SK-N-SH (cell line): Measurements from ENCODE around the gene INSRR. TPM values are rescaled to one million over a fixed set of nuclear protein-coding genes. Genes with fewer than 3 reads are reported as not detected.

Source experiments
- CTCF ChIA-PET: fragments of 300-600, 350-600 bp; formaldehyde crosslinking; extraction: SDS; loops from one replicate; lab custom pipeline; 2021; lab: Yijun Ruan, JAX
- POLR2A ChIA-PET: fragments of 350-600 bp; sonication (Branson Sonifier 250); formaldehyde crosslinking; extraction: SDS; loops from one replicate; lab custom pipeline; 2020; ENCODE audit warnings: antibody characterized with exemption, inconsistent platforms; lab: Yijun Ruan, JAX
- DNase-seq: peaks from one replicate; pipeline ENCODE4 v3.0.0; 2012
- H2AFZ ChIP-seq: fragments of 200-600 bp; sonication (generic); 2 replicates; pipeline ENCODE4 v1.8.1; 2016; ENCODE audit warnings: antibody characterized with exemption, mild to moderate bottlenecking, low read depth
- H3F3A ChIP-seq: fragments of 200-600 bp; sonication (generic); replicated peaks from 2 replicates; pipeline ENCODE3; 2016; ENCODE audit warnings: antibody characterized with exemption, mild to moderate bottlenecking; ENCODE audit not compliant: insufficient read depth
- H3K27ac ChIP-seq, 2 experiments: fragments of 200-500 bp in 1 of 2; fragments of 200-600 bp in 1 of 2; sonication (Bioruptor generic) in 1 of 2; sonication (generic), shearing (Covaris generic) in 1 of 2; 2 replicates each; pipeline versions ENCODE4 v1.5.1 to v1.6.1; 2014 to 2016; ENCODE audit warnings: low read depth in 2 of 2, inconsistent platforms in 1 of 2, low read length in 1 of 2, mild to moderate bottlenecking in 1 of 2, mixed read lengths in 1 of 2
- H3K27me3 ChIP-seq: fragments of 200-600 bp; sonication (generic), shearing (Covaris generic); 2 replicates; pipeline ENCODE4 v1.6.1; 2016; ENCODE audit warnings: mixed run types; ENCODE audit not compliant: insufficient read depth
- H3K36me3 ChIP-seq, 2 experiments: fragments of 200-500 bp in 1 of 2; fragments of 200-600 bp in 1 of 2; sonication (Bioruptor generic) in 1 of 2; sonication (generic) in 1 of 2; replicated peaks in 1 of 2; 2 replicates each; pipeline versions ENCODE3 to v1.5.1; 2014 to 2016; ENCODE audit warnings: low read length in 1 of 2, mild to moderate bottlenecking in 1 of 2; ENCODE audit not compliant: insufficient read depth in 2 of 2, control insufficient read depth in 1 of 2
- H3K4me1 ChIP-seq, 2 experiments: fragments of 200-500 bp in 1 of 2; fragments of 200-600 bp in 1 of 2; sonication (Bioruptor generic) in 1 of 2; sonication (generic), shearing (Covaris generic) in 1 of 2; 2 replicates each; pipeline versions ENCODE4 v1.5.1 to v1.6.1; 2014 to 2016; ENCODE audit warnings: low read depth in 1 of 2, low read length in 1 of 2, mixed run types in 1 of 2; ENCODE audit not compliant: insufficient read depth in 2 of 2, control insufficient read depth in 1 of 2
- H3K4me2 ChIP-seq: fragments of 200-600 bp; sonication (generic), shearing (Covaris generic); 2 replicates; pipeline ENCODE4 v1.6.1; 2017; ENCODE audit warnings: mixed run types
- H3K4me3 ChIP-seq, 2 experiments: fragments of 200-500 bp in 1 of 2; fragments of 200-600 bp in 1 of 2; sonication (Bioruptor generic) in 1 of 2; sonication (generic), shearing (Covaris generic) in 1 of 2; 2 replicates each; pipeline versions ENCODE4 v1.5.1 to v1.8.1; 2014 to 2016; ENCODE audit warnings: low read depth in 2 of 2, inconsistent platforms in 1 of 2, low read length in 1 of 2, mild to moderate bottlenecking in 1 of 2, mixed read lengths in 1 of 2, moderate library complexity in 1 of 2
- H3K79me2 ChIP-seq: fragments of 200-600 bp; sonication (generic); 2 replicates; pipeline ENCODE4 v1.8.1; 2017; ENCODE audit warnings: mild to moderate bottlenecking; ENCODE audit not compliant: insufficient read depth
- H3K9ac ChIP-seq: fragments of 200-600 bp; sonication (generic); 2 replicates; pipeline ENCODE4 v1.6.1; 2017; ENCODE audit warnings: mixed run types
- H3K9me2 ChIP-seq: fragments of 200-600 bp; sonication (generic); 2 replicates; pipeline ENCODE4 v1.6.1; 2017; ENCODE audit warnings: mixed run types
- H3K9me3 ChIP-seq: fragments of 200-600 bp; sonication (generic); 2 replicates; pipeline ENCODE4 v1.6.1; 2017; ENCODE audit warnings: mixed run types, mild to moderate bottlenecking, moderate library complexity
- H4K20me1 ChIP-seq: fragments of 200-600 bp; sonication (generic); 2 replicates; pipeline ENCODE4 v1.6.1; 2017; ENCODE audit warnings: mild to moderate bottlenecking, mixed run types; ENCODE audit not compliant: insufficient read depth
- CHD2 ChIP-seq: fragments of 150-350 bp; IDR thresholded peaks from 2 replicates; pipeline ENCODE4 v1.6.1; 2018; ENCODE audit warnings: low read length; ENCODE audit not compliant: partially characterized antibody
- FOSL2 ChIP-seq: IDR thresholded peaks from 2 replicates; pipeline ENCODE4 v1.4.0; 2012; ENCODE audit warnings: low read depth, mild to moderate bottlenecking, moderate library complexity, borderline replicate concordance
- MEF2A ChIP-seq: IDR thresholded peaks from 2 replicates; pipeline ENCODE4 v1.4.0; 2012; ENCODE audit warnings: low read depth, borderline replicate concordance
- NRF1 ChIP-seq: IDR thresholded peaks from 2 replicates; pipeline ENCODE4 v1.6.1; 2012; ENCODE audit warnings: low read depth, mild to moderate bottlenecking, low read length
- POLR2AphosphoS5 ChIP-seq: IDR thresholded peaks from 2 replicates; pipeline ENCODE4 v1.6.1; 2012; ENCODE audit warnings: low read depth, low read length
- RAD21 ChIP-seq: IDR thresholded peaks from 2 replicates; pipeline ENCODE4 v1.6.1; 2012; ENCODE audit warnings: mild to moderate bottlenecking, low read length
- RCOR1 ChIP-seq: fragments of 150-350 bp; IDR thresholded peaks from 2 replicates; pipeline ENCODE4 v1.6.1; 2017; ENCODE audit warnings: antibody characterized with exemption, low read length
- SIN3A ChIP-seq: IDR thresholded peaks from 2 replicates; pipeline ENCODE4 v1.6.1; 2012; ENCODE audit warnings: low read depth, mild to moderate bottlenecking, low read length, moderate library complexity, borderline replicate concordance
- SMC3 ChIP-seq: IDR thresholded peaks from 2 replicates; pipeline ENCODE4 v1.6.1; 2012; ENCODE audit warnings: low read depth, low read length, improper control_type of control experiment
- TAF1 ChIP-seq: IDR thresholded peaks from 2 replicates; pipeline ENCODE4 v1.6.1; 2012; ENCODE audit warnings: low read depth, mild to moderate bottlenecking, low read length, moderate library complexity, borderline replicate concordance
- TCF12 ChIP-seq: IDR thresholded peaks from 2 replicates; pipeline ENCODE4 v1.4.0; 2012
- TEAD4 ChIP-seq: IDR thresholded peaks from 2 replicates; pipeline ENCODE4 v1.4.0; 2012; ENCODE audit warnings: mild to moderate bottlenecking, borderline replicate concordance; ENCODE audit not compliant: insufficient read depth
- YY1 ChIP-seq: IDR thresholded peaks from 2 replicates; pipeline ENCODE4 v1.4.0; 2012; ENCODE audit warnings: low read depth, mild to moderate bottlenecking
- WGBS: methylation state at CpG from one replicate; pipeline ENCODE4 v1.1.6; 2017; ENCODE audit warnings: low lambda C conversion rate; 5-methylcytosine and 5-hydroxymethylcytosine counted together
- polyA plus RNA-seq, 3 experiments: library from polyadenylated mRNA; depleted of rRNA; stranded (reverse); fragments of >200 nt; gene quantifications; 2 replicates each; pipeline ENCODE4 v1.2.3, GENCODE V29; 2012
- TF ChIP-seq, protein P1 (sequence below): fragments of 150-350 bp; IDR thresholded peaks from 2 replicates; pipeline ENCODE4 v1.6.1; 2017; ENCODE audit warnings: antibody characterized with exemption, low read length, low read depth, borderline replicate concordance

The INSRR gene
- polyA plus RNA-seq, 1 of the 3 experiments (the other 2 are of a cell fraction), result 0.20 TPM

DNA sequence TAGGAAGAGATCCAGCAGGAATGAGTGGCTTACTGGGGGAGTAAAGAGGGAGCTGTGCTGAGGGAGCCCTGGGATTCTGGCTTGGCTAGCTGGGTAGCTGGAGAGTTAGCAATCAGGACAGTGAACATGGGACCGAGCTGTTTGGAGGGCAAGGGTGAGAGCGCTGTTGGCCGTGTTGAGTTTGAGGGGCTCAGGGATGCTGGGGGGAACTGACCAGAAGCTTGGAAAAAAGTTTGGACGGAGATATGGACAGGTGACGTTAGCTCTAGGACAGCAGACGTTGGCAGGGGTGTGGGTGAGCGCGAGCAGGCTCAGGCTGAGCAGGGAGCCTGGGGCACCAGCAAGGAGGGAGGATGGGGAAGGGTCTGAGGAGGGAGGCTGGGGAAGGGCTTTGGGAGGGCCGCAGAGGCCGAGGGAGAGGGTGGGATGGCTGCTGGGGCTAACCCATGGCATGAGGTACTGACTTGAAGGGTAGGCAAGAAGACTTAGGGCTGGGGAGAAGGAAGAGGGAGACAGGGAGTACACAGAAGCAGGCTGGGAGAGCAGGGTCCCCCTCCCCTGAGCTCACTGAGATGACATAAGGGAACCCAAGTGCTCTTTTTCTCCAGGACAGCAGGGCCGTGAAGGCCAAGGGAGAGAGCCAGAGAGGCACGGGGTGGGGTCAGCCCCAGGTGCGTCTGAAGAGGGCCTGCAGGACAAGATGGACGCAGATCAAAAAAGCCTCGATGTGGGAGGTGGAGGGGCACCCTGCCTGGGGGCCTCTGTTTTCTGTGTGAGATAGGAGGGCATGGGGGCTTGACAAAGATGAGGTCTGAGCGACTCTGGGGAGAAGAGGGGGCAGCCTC is 50.5 kb downstream of the INSRR start:
- Histone ChIP-seq H3K4me3 (no peak overlapping the region), H2AFZ (no peak overlapping the region), H3K79me2 (no peaks in the 10 kb centered on the region), H3K27me3 (no peaks in the 10 kb centered on the region), H3F3A (no peaks in the 10 kb centered on the region), H3K9ac (no peak overlapping the region), H3K4me2 (no peak overlapping the region), H3K27ac (no peak overlapping the region), H3K9me3 (no peaks in the 10 kb centered on the region), H3K36me3 (no peaks in the 10 kb centered on the region), H3K9me2 (no peaks in the 10 kb centered on the region), H4K20me1 (no peaks in the 10 kb centered on the region), H3K4me1 (peaks cover 4 to 41% of the 10 kb centered on the region in 2 experiments; a peak in 2 of 4 replicates)
- DNase-seq, result no peak
- TF ChIP-seq POLR2AphosphoS5 (no peak), TEAD4 (no peak), RCOR1 (no peak), NRF1 (no peak), MEF2A (no peak), TCF12 (no peak), CHD2 (no peak), SIN3A (no peak), TAF1 (no peak), RAD21 (no peak), YY1 (no peak)
- TF ChIP-seq, protein P1, sequence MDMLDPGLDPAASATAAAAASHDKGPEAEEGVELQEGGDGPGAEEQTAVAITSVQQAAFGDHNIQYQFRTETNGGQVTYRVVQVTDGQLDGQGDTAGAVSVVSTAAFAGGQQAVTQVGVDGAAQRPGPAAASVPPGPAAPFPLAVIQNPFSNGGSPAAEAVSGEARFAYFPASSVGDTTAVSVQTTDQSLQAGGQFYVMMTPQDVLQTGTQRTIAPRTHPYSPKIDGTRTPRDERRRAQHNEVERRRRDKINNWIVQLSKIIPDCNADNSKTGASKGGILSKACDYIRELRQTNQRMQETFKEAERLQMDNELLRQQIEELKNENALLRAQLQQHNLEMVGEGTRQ, result no peak
- POLR2A ChIA-PET, result interaction anchor here (0.8 to 1.3 kb wide), 2 partner anchors 52 to 80 kb away, joined by 3 to 4 read pairs; partner anchors contain the start of genes METTL25B and NTRK1
- 92% methylated on average over 16 of the region's 16 CpGs for WGBS
- CTCF ChIA-PET, result interaction anchor here (1.1 to 16.9 kb wide), 8 partner anchors 11 to 120 kb away, joined by 3 to 566 read pairs (median 8); partner anchors contain the start of genes INSRR and NTRK1

DNA sequence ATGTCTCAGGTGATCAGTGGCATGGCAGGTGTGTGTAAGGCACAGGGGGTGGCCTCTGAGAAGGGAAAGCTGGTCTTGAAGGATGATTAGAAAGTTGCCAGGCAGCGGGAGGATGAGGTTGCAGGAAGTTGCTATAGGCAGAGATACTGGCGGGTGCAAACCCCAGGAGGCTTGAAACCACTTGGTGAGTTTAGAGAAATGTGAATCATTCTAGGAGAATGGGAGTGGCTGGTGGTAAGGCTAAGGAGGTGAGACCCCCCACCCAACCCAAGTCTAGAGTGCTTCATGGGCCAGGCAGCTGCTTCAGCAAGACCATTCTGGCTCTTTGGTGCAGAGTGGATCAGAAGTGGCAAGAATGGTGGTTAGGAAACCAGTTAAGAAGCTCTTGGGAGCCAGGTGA is 51.3 kb downstream of the INSRR start:
- H3K4me2 ChIP-seq, result no peak overlapping the region
- CTCF ChIA-PET, result interaction anchor here (1.1 to 16.9 kb wide), 7 partner anchors 31 to 120 kb away, joined by 3 to 566 read pairs (median 10); partner anchors contain the start of genes INSRR and NTRK1
- no peak overlapping the region for H2AFZ ChIP-seq
- 89% methylated on average over 2 of the region's 2 CpGs for whole genome bisulfite sequencing
- 0 out of 2 replicates have a peak, but pooled peaks cover under 1% of the 10 kb centered on the region for H4K20me1 ChIP-seq
- TF ChIP-seq YY1 (no peak), FOSL2 (no peak), SMC3 (no peak)
- POLR2A ChIA-PET, result interaction anchor here (0.8 to 1.3 kb wide), 2 partner anchors 53 to 80 kb away, joined by 3 to 4 read pairs; partner anchors contain the start of genes METTL25B and NTRK1
- peaks cover 4 to 47% of the 10 kb centered on the region in 2 experiments; a peak in 2 of 4 replicates for H3K4me1 ChIP-seq
- H3K9ac ChIP-seq, result no peak overlapping the region
- DNase-seq, result no peak
- no peak overlapping the region for H3K27ac ChIP-seq
- no peaks in the 10 kb centered on the region for H3F3A ChIP-seq
- no peaks in the 10 kb centered on the region for H3K27me3 ChIP-seq
- no peaks in the 10 kb centered on the region for H3K9me3 ChIP-seq
- no peak overlapping the region for H3K4me3 ChIP-seq
- H3K79me2 ChIP-seq, result no peaks in the 10 kb centered on the region
- no peaks in the 10 kb centered on the region for H3K9me2 ChIP-seq
- H3K36me3 ChIP-seq, result no peaks in the 10 kb centered on the region
